CD4-positive, alpha-beta T cell (primary cell): ENCODE measurements around the gene SCGB1D1. TPM values are rescaled to one million over a fixed set of nuclear protein-coding genes. Genes with fewer than 3 reads are reported as not detected.

ENCODE experiments used
- ATAC-seq: fragments of 200-7000 bp; cut with Tn5 transposase; one replicate; pipeline ENCODE4 v1.10.0; 2022; ENCODE audit warnings: mild to moderate bottlenecking; ENCODE audit not compliant: poor library complexity
- CTCF ChIA-PET: fragments of 350-600 bp; sonication (Branson Sonifier 250); formaldehyde crosslinking; loops from one replicate; lab custom pipeline; 2021; ENCODE audit warnings: antibody characterized with exemption, inconsistent platforms; lab: Charles Lee
- POLR2A ChIA-PET: fragments of 350-600 bp; sonication (Branson Sonifier 250); formaldehyde crosslinking; loops from one replicate; lab custom pipeline; 2021; ENCODE audit warnings: antibody characterized with exemption, inconsistent platforms; lab: Charles Lee
- DNase-seq, 14 experiments: peaks; one replicate each; pipeline ENCODE4 v3.0.0-alpha.2; 2013 to 2020; ENCODE audit warnings: mixed read lengths in 2 of 14
- H3K27ac ChIP-seq, 2 donors: one replicate each; pipeline versions ENCODE4 v1.5.1 to v1.7.0; 2013; ENCODE audit warnings: low read length in 2 of 2, low read depth in 1 of 2, mild to moderate bottlenecking in 1 of 2
- H3K27me3 ChIP-seq, 2 experiments: 1 replicate in 1 of 2; 2 replicates in 1 of 2; pipeline versions ENCODE4 v1.6.1 to v1.7.0; 2013; ENCODE audit warnings: low read length in 2 of 2, control low read depth in 1 of 2, mild to moderate bottlenecking in 1 of 2, moderate library complexity in 1 of 2; ENCODE audit not compliant: insufficient read depth in 2 of 2, control insufficient read depth in 1 of 2
- H3K36me3 ChIP-seq: one replicate; pipeline ENCODE4 v1.6.1; 2013; ENCODE audit warnings: low read length, control low read depth; ENCODE audit not compliant: insufficient read depth
- H3K4me1 ChIP-seq: one replicate; pipeline ENCODE4 v1.6.1; 2013; ENCODE audit warnings: low read length, control low read depth; ENCODE audit not compliant: insufficient read depth
- H3K4me3 ChIP-seq: one replicate; pipeline ENCODE4 v1.5.1; 2013; ENCODE audit warnings: mild to moderate bottlenecking, low read length, moderate library complexity
- H3K9me3 ChIP-seq, 2 experiments: 1 replicate in 1 of 2; 2 replicates in 1 of 2; pipeline versions ENCODE4 v1.6.1 to v1.7.0; 2013; ENCODE audit warnings: low read length in 2 of 2, mild to moderate bottlenecking in 2 of 2, control low read depth in 1 of 2, moderate library complexity in 1 of 2; ENCODE audit not compliant: control insufficient read depth in 1 of 2, insufficient read depth in 1 of 2
- H3K27ac Mint-ChIP-seq: one replicate; pipeline ENCODE4 v1.8.0; 2020; ENCODE audit warnings: mixed read lengths
- H3K27me3 Mint-ChIP-seq: one replicate; pipeline ENCODE4 v1.8.0; 2021; ENCODE audit warnings: mixed read lengths
- H3K36me3 Mint-ChIP-seq: one replicate; pipeline ENCODE4 v1.8.0; 2021; ENCODE audit warnings: low read depth, mixed read lengths
- H3K4me1 Mint-ChIP-seq: one replicate; pipeline ENCODE4 v1.8.0; 2021; ENCODE audit warnings: low read depth, mixed read lengths
- H3K4me3 Mint-ChIP-seq: one replicate; pipeline ENCODE4 v1.8.0; 2020; ENCODE audit warnings: mild to moderate bottlenecking, mixed read lengths
- H3K9me3 Mint-ChIP-seq: one replicate; pipeline ENCODE4 v1.8.0; 2020; ENCODE audit warnings: mixed read lengths
- CTCF ChIP-seq: fragments of 200-600 bp; IDR thresholded peaks from one replicate; pipeline ENCODE4 v1.8.0; 2022; ENCODE audit warnings: antibody characterized with exemption, mild to moderate bottlenecking
- intact Hi-C, 2 experiments: fragments of 100-400 bp; cut with DNase I in 1 of 2; cut with micrococcal nuclease in 1 of 2; formaldehyde crosslinking; loops; one replicate each; pipeline versions ENCODE4 v1.15.1 to v1.9.0; 2023 to 2025; cut with DNase I, micrococcal nuclease
- total RNA-seq, 174 experiments: library from RNA in 2 of 174; stranded (reverse) in 2 of 174; gene quantifications; one replicate each; pipeline ENCODE4 v1.2.3 and lab custom pipeline; 2021 to 2026

SCGB1D1 gene
- total RNA-seq, 2 experiments from 2014 or later = not detected

GRCh38 chr11:62217191-62217748, 27.3 kb downstream of the SCGB1D1 start:
- intact Hi-C loops = no loop called here
- POLR2A ChIA-PET = no interaction called here
- CTCF ChIA-PET = no interaction called here

DNA sequence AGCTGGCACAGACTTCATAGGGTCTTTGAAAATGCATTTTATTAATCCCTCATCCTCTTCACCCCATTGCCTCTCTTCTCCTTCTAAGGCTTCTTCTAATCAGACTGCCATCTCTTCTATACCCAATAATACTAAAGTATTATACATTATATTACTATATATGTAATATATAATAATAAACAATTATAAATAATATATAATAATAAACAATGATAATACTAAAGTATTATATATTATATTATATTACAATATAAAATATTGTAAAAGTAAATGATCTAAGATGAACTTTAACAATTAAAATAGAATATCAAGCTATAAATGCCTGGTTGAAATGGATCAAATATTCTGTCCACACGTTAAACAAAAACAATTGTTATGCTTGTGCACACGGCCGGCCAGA, 31.5 kb downstream of the SCGB1D1 start:
- Histone ChIP-seq H3K27ac (no peak overlapping the region), H3K4me1 (no peaks in the 10 kb centered on the region), H3K36me3 (no peaks in the 10 kb centered on the region), H3K27me3 (peaks cover 0 to 4% of the 10 kb centered on the region in 2 experiments), H3K4me3 (no peak overlapping the region), H3K9me3 (peaks cover 6 to 34% of the 10 kb centered on the region in 2 experiments)
- ChIA-PET CTCF (no interaction called here), POLR2A (no interaction called here)
- Mint-ChIP-seq H3K27ac (no peak overlapping the region), H3K4me1 (no peaks in the 10 kb centered on the region), H3K9me3 (peaks cover 19% of the 10 kb centered on the region), H3K36me3 (peaks cover 6% of the 10 kb centered on the region), H3K4me3 (no peak overlapping the region), H3K27me3 (peaks cover 19% of the 10 kb centered on the region)
- DNase-seq = no peak
- no peak for ATAC-seq
- intact Hi-C loops = no loop called here
- TF ChIP-seq CTCF = no peak

More at GRCh38 chr11:62217191-62217748, 27.3 kb downstream of the SCGB1D1 start:
- H3K9me3 ChIP-seq = peaks cover 6% of the 10 kb centered on the region in 2 experiments
- H3K4me3 ChIP-seq = no peak overlapping the region
- DNase-seq (peak in 2 of 14 experiments; percentile 3 to 11), ATAC-seq (no peak)
- no peak overlapping the region for H3K27ac Mint-ChIP-seq
- no peaks in the 10 kb centered on the region for H3K4me1 ChIP-seq
- H3K36me3 ChIP-seq = no peaks in the 10 kb centered on the region
- no peak for TF ChIP-seq CTCF
- no peak overlapping the region for H3K27ac ChIP-seq
- no peak overlapping the region for H3K4me3 Mint-ChIP-seq
- H3K27me3 Mint-ChIP-seq = peaks cover 25% of the 10 kb centered on the region
- H3K9me3 Mint-ChIP-seq = peaks cover 10% of the 10 kb centered on the region
- peaks cover 0 to 4% of the 10 kb centered on the region in 2 experiments for H3K27me3 ChIP-seq
- H3K36me3 Mint-ChIP-seq = no peaks in the 10 kb centered on the region
- no peaks in the 10 kb centered on the region for H3K4me1 Mint-ChIP-seq

GRCh38 chr11:62223095-62223494, 33.1 kb downstream of the SCGB1D1 start:
- peaks cover 6 to 34% of the 10 kb centered on the region in 2 experiments for H3K9me3 ChIP-seq
- Mint-ChIP-seq H3K36me3 (peaks cover 6% of the 10 kb centered on the region), H3K9me3 (peaks cover 19% of the 10 kb centered on the region), H3K27ac (no peak overlapping the region), H3K4me3 (no peak overlapping the region), H3K27me3 (peaks cover 8% of the 10 kb centered on the region), H3K4me1 (no peaks in the 10 kb centered on the region)
- ChIA-PET CTCF (no interaction called here), POLR2A (no interaction called here)
- intact Hi-C loops = no loop called here
- TF ChIP-seq CTCF = no peak
- ATAC-seq = no peak
- no peaks in the 10 kb centered on the region for H3K4me1 ChIP-seq
- H3K27ac ChIP-seq = no peak overlapping the region
- no peak overlapping the region for H3K4me3 ChIP-seq
- DNase-seq = no peak
- peaks cover 0 to 4% of the 10 kb centered on the region in 2 experiments for H3K27me3 ChIP-seq
- no peaks in the 10 kb centered on the region for H3K36me3 ChIP-seq
